Loucy (cell line): ENCODE results near the gene GDI2.

Source experiments
- H2AFZ ChIP-seq: fragments of 200-600 bp; sonication (generic); 2 replicates; pipeline ENCODE4 v1.6.0; 2016; ENCODE audit warnings: antibody characterized with exemption, mild to moderate bottlenecking, low read length, moderate library complexity
- H3F3A ChIP-seq: fragments of 200-600 bp; 2 replicates; pipeline ENCODE4 v1.6.0; 2016; ENCODE audit warnings: antibody characterized with exemption, low read depth, mild to moderate bottlenecking
- H3K27me3 ChIP-seq: fragments of 200-600 bp; sonication (generic); 2 replicates; pipeline ENCODE4 v1.6.1; 2014; ENCODE audit warnings: low read length, mild to moderate bottlenecking; ENCODE audit not compliant: insufficient read depth, poor library complexity, severe bottlenecking
- H3K36me3 ChIP-seq: fragments of 200-600 bp; sonication (generic); 2 replicates; pipeline ENCODE4 v1.6.1; 2016; ENCODE audit warnings: low read length; ENCODE audit not compliant: insufficient read depth
- H3K4me1 ChIP-seq: fragments of 200-600 bp; sonication (generic); 2 replicates; pipeline ENCODE4 v1.5.1; 2014; ENCODE audit warnings: low read length, mild to moderate bottlenecking; ENCODE audit not compliant: insufficient read depth, poor library complexity, severe bottlenecking
- H3K4me2 ChIP-seq: fragments of 200-600 bp; sonication (generic); 2 replicates; pipeline ENCODE4 v1.6.0; 2014; ENCODE audit warnings: antibody characterized with exemption, low read length, low read depth, mild to moderate bottlenecking; ENCODE audit not compliant: poor library complexity, severe bottlenecking
- H3K4me3 ChIP-seq: fragments of 200-600 bp; sonication (generic); 2 replicates; pipeline ENCODE4 v1.5.1; 2014; ENCODE audit warnings: low read length, mild to moderate bottlenecking, mixed read lengths; ENCODE audit not compliant: poor library complexity, severe bottlenecking
- H3K79me2 ChIP-seq: fragments of 200-600 bp; sonication (generic); 2 replicates; pipeline ENCODE4 v1.6.1; 2014; ENCODE audit warnings: low read length; ENCODE audit not compliant: insufficient read depth
- H3K9ac ChIP-seq: fragments of 200-600 bp; sonication (generic); 2 replicates; pipeline ENCODE4 v1.6.0; 2014; ENCODE audit warnings: mild to moderate bottlenecking, low read depth, low read length, moderate library complexity; ENCODE audit not compliant: poor library complexity, severe bottlenecking
- H3K9me2 ChIP-seq: fragments of 200-600 bp; sonication (generic); replicated peaks from 2 replicates; pipeline ENCODE4 v1.6.1; 2016; ENCODE audit warnings: low read depth, low read length, mixed read lengths
- H3K9me3 ChIP-seq: fragments of 200-600 bp; sonication (generic); 2 replicates; pipeline ENCODE4 v1.6.1; 2014; ENCODE audit warnings: mild to moderate bottlenecking, antibody characterized with exemption, low read length, low read depth; ENCODE audit not compliant: insufficient read depth
- H4K20me1 ChIP-seq: fragments of 200-600 bp; sonication (generic); 2 replicates; pipeline ENCODE4 v1.6.0; 2014; ENCODE audit warnings: antibody characterized with exemption, low read length, mild to moderate bottlenecking; ENCODE audit not compliant: insufficient read depth, poor library complexity, severe bottlenecking
- CTCF ChIP-seq: fragments of 200-600 bp; sonication (generic); conservative IDR thresholded peaks from 2 replicates; pipeline ENCODE4 v1.5.1; 2014; ENCODE audit warnings: mild to moderate bottlenecking, antibody characterized with exemption, low read length
- EZH2phosphoT487 ChIP-seq: fragments of 200-600 bp; IDR thresholded peaks from 2 replicates; pipeline ENCODE4 v1.6.1; 2018; ENCODE audit warnings: antibody characterized with exemption, mild to moderate bottlenecking, moderate library complexity, borderline replicate concordance

GDI2 gene

GRCh38 chr10:5788969-5789368, 24.3 kb downstream of the GDI2 start:
- Histone ChIP-seq H4K20me1 (peaks cover 45% of the 10 kb centered on the region), H3F3A (no peaks in the 10 kb centered on the region), H3K4me1 (no peaks in the 10 kb centered on the region), H3K9me3 (no peaks in the 10 kb centered on the region; the same call in 1 of the 2 replicates), H3K4me3 (no peak overlapping the region), H3K27me3 (no peaks in the 10 kb centered on the region), H3K4me2 (no peak overlapping the region), H3K36me3 (peaks cover 96% of the 10 kb centered on the region), H3K9ac (no peak overlapping the region), H3K9me2 (no peaks in the 10 kb centered on the region), H3K79me2 (peaks cover 70% of the 10 kb centered on the region), H2AFZ (no peak overlapping the region)
- TF ChIP-seq CTCF (no peak), EZH2phosphoT487 (no peak)

GRCh38 chr10:5783300-5783699, 29.9 kb downstream of the GDI2 start:
- peaks cover 73% of the 10 kb centered on the region for H3K79me2 ChIP-seq
- H3K9me2 ChIP-seq, result no peaks in the 10 kb centered on the region
- H3K4me2 ChIP-seq, result no peak overlapping the region
- no peak for TF ChIP-seq CTCF
- no peak for TF ChIP-seq EZH2phosphoT487
- H3K4me3 ChIP-seq, result no peak overlapping the region
- no peak overlapping the region for H3K9ac ChIP-seq
- no peaks in the 10 kb centered on the region for H3F3A ChIP-seq
- no peaks in the 10 kb centered on the region for H3K27me3 ChIP-seq
- peaks cover 84% of the 10 kb centered on the region for H3K36me3 ChIP-seq
- H3K4me1 ChIP-seq, result peaks cover 2% of the 10 kb centered on the region
- no peaks in the 10 kb centered on the region; the same call in 1 of the 2 replicates for H3K9me3 ChIP-seq
- H4K20me1 ChIP-seq, result peaks cover 51% of the 10 kb centered on the region
- H2AFZ ChIP-seq, result no peak overlapping the region

GRCh38 chr10:5782174-5782573, 31.1 kb downstream of the GDI2 start:
- no peak overlapping the region for H3K9ac ChIP-seq
- H3K4me3 ChIP-seq, result no peak overlapping the region
- H3K27me3 ChIP-seq, result no peaks in the 10 kb centered on the region
- H4K20me1 ChIP-seq, result peaks cover 53% of the 10 kb centered on the region
- peaks cover 78% of the 10 kb centered on the region for H3K36me3 ChIP-seq
- no peaks in the 10 kb centered on the region for H3F3A ChIP-seq
- no peak overlapping the region for H2AFZ ChIP-seq
- H3K4me1 ChIP-seq, result peaks cover 2% of the 10 kb centered on the region
- no peak for TF ChIP-seq CTCF
- no peak for TF ChIP-seq EZH2phosphoT487
- H3K9me3 ChIP-seq, result no peaks in the 10 kb centered on the region; the same call in 1 of the 2 replicates
- H3K9me2 ChIP-seq, result no peaks in the 10 kb centered on the region
- no peak overlapping the region for H3K4me2 ChIP-seq
- H3K79me2 ChIP-seq, result peaks cover 74% of the 10 kb centered on the region
